Endothelial cell of umbilical vein (primary cell): Measurements from ENCODE around the gene KCNH2. TPM values are rescaled to one million over a fixed set of nuclear protein-coding genes. Genes with fewer than 3 reads are reported as not detected.

Experiments used
- BruUV-seq: library from RNA; stranded (reverse); fragments of 400-500 nt; replicated peaks from 2 replicates; lab custom pipeline; 2021; lab: Mats Ljungman, UMichigan
- CTCF ChIA-PET: fragments of 300-600, 350-600 bp; sonication (Branson Sonifier 250); formaldehyde crosslinking; loops from one replicate; lab custom pipeline; 2021; ENCODE audit warnings: antibody characterized with exemption, inconsistent platforms; lab: Charles Lee
- POLR2A ChIA-PET: fragments of 300-600, 350-600 bp; sonication (Branson Sonifier 250); formaldehyde crosslinking; loops from one replicate; lab custom pipeline; 2021; ENCODE audit warnings: antibody characterized with exemption, inconsistent platforms; lab: Charles Lee
- DNase-seq: peaks from one replicate; pipeline ENCODE4 v3.0.0-alpha.2; 2011; ENCODE audit warnings: low read depth, low spot score
- FAIRE-seq: peaks from 2 replicates; lab custom pipeline; 2011; peaks lifted over from hg19 to GRCh38; lab: Jason Lieb, UNC
- H2AFZ ChIP-seq: 2 replicates; pipeline ENCODE4 v1.6.0; 2012; ENCODE audit warnings: low read depth, low read length, control low read depth, inconsistent platforms
- H3K27ac ChIP-seq: 2 replicates; pipeline ENCODE4 v1.5.1; 2011; ENCODE audit warnings: low read depth, mild to moderate bottlenecking, control low read depth, low read length, moderate library complexity; ENCODE audit not compliant: insufficient read depth
- H3K27me3 ChIP-seq, 2 experiments: 2 replicates each; pipeline versions ENCODE4 v1.6.0 to v1.6.1; 2011; ENCODE audit warnings: low read length in 2 of 2, mixed read lengths in 1 of 2; ENCODE audit not compliant: control insufficient read depth in 2 of 2, insufficient read depth in 2 of 2
- H3K36me3 ChIP-seq, 2 experiments: 2 replicates in 1 of 2; 3 replicates in 1 of 2; pipeline ENCODE4 v1.5.1; 2011; ENCODE audit warnings: low read length in 2 of 2, mild to moderate bottlenecking in 1 of 2, moderate library complexity in 1 of 2; ENCODE audit not compliant: control insufficient read depth in 2 of 2, insufficient read depth in 2 of 2; ENCODE audit errors: extremely low read depth in 1 of 2
- H3K4me1 ChIP-seq: 3 replicates; pipeline ENCODE4 v1.5.1; 2011; ENCODE audit warnings: mild to moderate bottlenecking, low read length; ENCODE audit not compliant: control insufficient read depth, insufficient read depth; ENCODE audit errors: extremely low read depth
- H3K4me2 ChIP-seq: 2 replicates; pipeline ENCODE4 v1.6.1; 2011; ENCODE audit warnings: low read length, control low read depth, mixed read lengths; ENCODE audit not compliant: insufficient read depth
- H3K4me3 ChIP-seq, 3 experiments: fragments of 200-600 bp in 1 of 3; sonication (generic), shearing (Covaris generic) in 1 of 3; replicated peaks in 1 of 3; 2 replicates each; pipeline ENCODE4 v1.5.1; 2011 to 2016; ENCODE audit warnings: control low read depth in 3 of 3, low read length in 3 of 3, mild to moderate bottlenecking in 2 of 3, inconsistent platforms in 1 of 3, low read depth in 1 of 3, moderate library complexity in 1 of 3; ENCODE audit not compliant: insufficient read depth in 1 of 3
- H3K79me2 ChIP-seq: 2 replicates; pipeline ENCODE4 v1.6.0; 2012; ENCODE audit warnings: low read length, inconsistent platforms; ENCODE audit not compliant: control insufficient read depth, insufficient read depth
- H3K9ac ChIP-seq: replicated peaks from 2 replicates; pipeline ENCODE3; 2011; ENCODE audit warnings: low read length, control low read depth; ENCODE audit not compliant: insufficient read depth; ENCODE audit errors: extremely low read depth
- H3K9me1 ChIP-seq: replicated peaks from 3 replicates; pipeline ENCODE4 v1.6.0; 2011; ENCODE audit warnings: mild to moderate bottlenecking, low read length; ENCODE audit not compliant: control insufficient read depth, insufficient read depth; ENCODE audit errors: extremely low read depth
- H3K9me3 ChIP-seq: replicated peaks from 2 replicates; pipeline ENCODE4 v1.5.1; 2012; ENCODE audit warnings: low read length, inconsistent platforms; ENCODE audit not compliant: control insufficient read depth, insufficient read depth
- H4K20me1 ChIP-seq: replicated peaks from 2 replicates; pipeline ENCODE3; 2011; ENCODE audit warnings: mild to moderate bottlenecking, low read length; ENCODE audit not compliant: control insufficient read depth, insufficient read depth; ENCODE audit errors: extremely low read depth
- CTCF ChIP-seq, 2 donors: IDR thresholded peaks; 1 replicate in 1 of 2; 2 replicates in 1 of 2; pipeline ENCODE4 v1.5.1; 2011; ENCODE audit warnings: low read length in 2 of 2, mild to moderate bottlenecking in 2 of 2, moderate library complexity in 2 of 2, control low read depth in 1 of 2, inconsistent platforms in 1 of 2, low read depth in 1 of 2; ENCODE audit not compliant: insufficient read depth in 1 of 2; ENCODE audit errors: extremely low read depth in 1 of 2
- EZH2 ChIP-seq: IDR thresholded peaks from 2 replicates; pipeline ENCODE4 v1.6.1; 2012; ENCODE audit warnings: borderline replicate concordance, low read depth, mild to moderate bottlenecking, moderate library complexity, low read length, inconsistent platforms; ENCODE audit not compliant: severe bottlenecking
- FOS ChIP-seq: IDR thresholded peaks from 2 replicates; pipeline ENCODE4 v1.6.1; 2011; ENCODE audit warnings: mild to moderate bottlenecking, low read length, moderate library complexity, borderline replicate concordance; ENCODE audit not compliant: insufficient read depth
- GATA2 ChIP-seq: IDR thresholded peaks from 2 replicates; pipeline ENCODE4 v1.7.0; 2011; ENCODE audit warnings: low read depth, mild to moderate bottlenecking, moderate library complexity, mixed read lengths, low read length; ENCODE audit not compliant: insufficient read length, insufficient read depth
- JUN ChIP-seq: IDR thresholded peaks from 2 replicates; pipeline ENCODE4 v1.6.1; 2011; ENCODE audit warnings: borderline replicate concordance, low read depth; ENCODE audit not compliant: insufficient read length, insufficient read depth
- MAX ChIP-seq: IDR thresholded peaks from 2 replicates; pipeline ENCODE4 v1.6.1; 2011; ENCODE audit not compliant: insufficient read depth, insufficient read length
- MYC ChIP-seq: IDR thresholded peaks from one replicate; pipeline ENCODE4 v1.6.1; 2011; ENCODE audit warnings: mild to moderate bottlenecking, low read depth, low read length
- POLR2A ChIP-seq: IDR thresholded peaks from 2 replicates; pipeline ENCODE4 v1.6.1; 2012; ENCODE audit warnings: low read depth, mild to moderate bottlenecking, control low read depth, low read length
- POLR2AphosphoS5 ChIP-seq: IDR thresholded peaks from 2 replicates; pipeline ENCODE4 v1.6.1; 2012; ENCODE audit warnings: low read depth, mild to moderate bottlenecking, control low read depth, low read length, moderate library complexity; ENCODE audit not compliant: insufficient read depth
- dilution Hi-C: fragments of 300-500 bp; cut with MboI; formaldehyde crosslinking; loops from one replicate; pipeline ENCODE4 v1.15.0; 2019; ENCODE audit warnings: low sequenced_read_pairs; ENCODE audit not compliant: extremely low pct_ligation_motif_present
- intact Hi-C: fragments of 100-400 bp; cut with micrococcal nuclease; formaldehyde crosslinking; loops from one replicate; pipeline ENCODE4 v1.10.0; 2022
- polyA plus RNA-seq, 4 experiments: library from polyadenylated mRNA; depleted of rRNA in 3 of 4; stranded (reverse) in 3 of 4; unstranded in 1 of 4; fragments of >200 nt; gene quantifications; 2 replicates each; pipeline versions ENCODE4 v1.2.1 to v1.2.3, GENCODE V29; 2011 to 2012; ENCODE audit warnings: missing spikeins in 1 of 4
- total RNA-seq: library from RNA; stranded (reverse); gene quantifications from 2 replicates; pipeline ENCODE4 v1.2.3, GENCODE V29; 2021

Gene KCNH2
- total and polyA plus RNA-seq, 2 donors (not counting 3 experiments of a cell fraction or from before 2014, with no cell fraction given), result 0.03 to 0.09 TPM

- Histone ChIP-seq H3K27ac (peak overlapping the region; percentile 52), H3K36me3 (no peaks in the 10 kb centered on the region), H3K4me3 (no peak overlapping the region), H2AFZ (no peak overlapping the region), H3K4me1 (peaks cover 30% of the 10 kb centered on the region), H3K9ac (no peak overlapping the region), H4K20me1 (no peaks in the 10 kb centered on the region), H3K79me2 (no peaks in the 10 kb centered on the region), H3K9me3 (peaks cover 2% of the 10 kb centered on the region), H3K9me1 (no peaks in the 10 kb centered on the region), H3K4me2 (no peak overlapping the region), H3K27me3 (peaks cover 0 to 1% of the 10 kb centered on the region in 2 experiments)
- no peak for TF ChIP-seq GATA2
- no peak for TF ChIP-seq MAX
- TF ChIP-seq FOS, result no peak
- TF ChIP-seq JUN, result no peak
- TF ChIP-seq POLR2AphosphoS5, result no peak
- TF ChIP-seq EZH2, result no peak
- TF ChIP-seq MYC, result no peak
- no peak for TF ChIP-seq POLR2A
- TF ChIP-seq CTCF (IDR thresholded peaks at IDR 0.05; ENCODE audit: extremely low read depth in 1 of 2, insufficient read depth in 1 of 2, low read depth in 1 of 2, low read length in 2 of 2), result no peak
- dilution Hi-C loops, result no loop called here
- DNase-seq, result no peak
- FAIRE-seq, result no peak
- intact Hi-C loops, result loop anchor here (2.0 to 10.0 kb wide), 5 partner anchors 69 to 702 kb away; partner anchors contain the start of genes GIMAP4 and SLC4A2
- no TSS peak for BruUV-seq
- ChIA-PET POLR2A (no interaction called here), CTCF (interaction anchor here (0.6 to 3.3 kb wide), 30 partner anchors 9 to 620 kb away, joined by 3 to 42 read pairs (median 4); partner anchors contain the start of gene ABCB8)
Observed at GRCh38 chr7:150989456-150989855, 11.3 kb upstream of the KCNH2 start.
